Skeletal muscle satellite cell (primary cell): ENCODE measurements around the gene G6PC2.

ENCODE experiments used
- H3K27me3 ChIP-seq: 2 replicates; pipeline ENCODE4 v1.7.0; 2013; ENCODE audit warnings: low read length; ENCODE audit not compliant: control insufficient read depth, insufficient read depth
- H3K36me3 ChIP-seq: 2 replicates; pipeline ENCODE4 v1.7.0; 2013; ENCODE audit warnings: mild to moderate bottlenecking, control low read depth, low read length; ENCODE audit not compliant: insufficient read depth
- H3K4me1 ChIP-seq: 2 replicates; pipeline ENCODE4 v1.7.0; 2013; ENCODE audit warnings: low read length; ENCODE audit not compliant: control insufficient read depth, insufficient read depth
- H3K4me2 ChIP-seq: 2 replicates; pipeline ENCODE4 v1.7.0; 2013; ENCODE audit warnings: mild to moderate bottlenecking, low read length
- H3K4me3 ChIP-seq: 2 replicates; pipeline ENCODE4 v1.7.0; 2013; ENCODE audit warnings: low read length
- H3K9ac ChIP-seq: 2 replicates; pipeline ENCODE4 v1.7.0; 2013; ENCODE audit warnings: mild to moderate bottlenecking, low read depth, low read length, moderate library complexity
- H3K9me3 ChIP-seq: replicated peaks from 2 replicates; pipeline ENCODE4 v1.7.0; 2013; ENCODE audit warnings: mild to moderate bottlenecking, control low read depth, low read length

The G6PC2 gene

GRCh38 chr2:168884975-168885374, 16.1 kb upstream of the G6PC2 start:
- H3K4me1 ChIP-seq: peaks cover 12% of the 10 kb centered on the region
- H3K27me3 ChIP-seq: no peaks in the 10 kb centered on the region
- no peak overlapping the region for H3K9ac ChIP-seq
- H3K9me3 ChIP-seq: no peaks in the 10 kb centered on the region
- H3K4me2 ChIP-seq: no peak overlapping the region
- H3K36me3 ChIP-seq: no peaks in the 10 kb centered on the region
- no peak overlapping the region for H3K4me3 ChIP-seq

DNA sequence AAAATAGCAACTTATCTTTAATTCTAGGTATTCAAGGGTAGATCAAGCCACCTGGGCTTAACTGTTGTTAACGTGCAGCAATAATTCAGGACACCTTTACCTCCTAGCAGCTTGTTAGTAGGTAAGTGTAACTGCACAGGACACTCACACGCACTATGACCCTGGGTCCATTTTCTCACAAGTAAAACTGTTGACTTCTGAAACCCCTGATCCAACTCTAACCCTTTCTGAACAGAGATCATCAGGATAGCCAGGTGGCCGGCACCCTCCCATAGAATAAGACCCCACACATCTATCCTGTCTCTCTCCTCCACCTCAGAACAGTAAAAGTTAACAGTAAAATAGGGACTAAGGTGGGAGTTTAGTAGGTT, 11.5 kb upstream of the G6PC2 start:
- Histone ChIP-seq H3K36me3 (no peaks in the 10 kb centered on the region), H3K4me3 (peak overlapping the region; percentile 82), H3K9me3 (no peaks in the 10 kb centered on the region), H3K9ac (peak overlapping the region; percentile 80), H3K27me3 (no peaks in the 10 kb centered on the region), H3K4me2 (peak overlapping the region; percentile 86), H3K4me1 (peaks cover 16% of the 10 kb centered on the region)

DNA sequence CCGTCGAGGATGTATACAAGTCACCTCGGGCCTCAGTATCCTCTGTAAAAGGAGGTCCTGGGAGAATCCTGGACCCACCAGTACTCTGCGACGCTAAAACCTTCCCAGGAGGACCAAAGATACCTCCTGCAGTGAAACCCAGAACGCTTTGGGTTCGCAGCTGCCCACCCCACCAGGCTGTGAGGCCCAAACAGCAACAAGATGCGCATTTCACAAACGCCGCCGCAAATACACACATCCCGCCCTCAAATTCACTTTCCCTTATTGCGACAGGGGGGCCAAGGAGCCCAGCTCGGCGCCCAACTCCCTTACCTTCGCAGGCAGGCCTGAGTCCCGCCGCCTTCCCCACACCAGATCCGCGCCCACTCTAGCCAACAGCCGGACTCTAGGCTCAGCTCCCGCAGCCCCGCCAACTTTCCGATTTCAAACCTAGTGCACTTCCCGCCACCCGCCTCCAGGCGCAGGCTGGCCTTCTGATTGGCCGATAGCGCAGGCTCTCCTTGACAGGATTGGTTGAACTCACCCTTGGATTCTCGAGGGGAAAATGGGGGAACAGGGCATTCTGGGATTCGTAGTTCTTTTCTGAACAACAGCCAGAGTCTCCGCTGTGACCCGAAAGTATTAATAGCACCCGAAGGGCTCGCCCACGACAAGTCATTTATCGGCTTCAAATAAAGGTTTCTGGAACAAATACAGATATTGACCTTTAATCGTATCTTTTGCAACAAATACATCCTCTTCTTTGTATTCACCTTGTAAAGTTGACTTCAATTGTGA, 10.9 kb upstream of the G6PC2 start, which contains the start of gene SPC25:
TSS of gene SPC25 (minus strand) at position 425 of the 777 bp plus-strand sequence. CDS start 911 bp downstream, outside the sequence.
- peak within 1 kb of the TSS; percentile 86 for H3K4me2 ChIP-seq
- H3K9me3 ChIP-seq: no peaks in the 10 kb centered on the region
- H3K36me3 ChIP-seq: no peaks in the 10 kb centered on the region
- H3K4me1 ChIP-seq: peaks cover 10% of the 10 kb centered on the region
- H3K27me3 ChIP-seq: no peaks in the 10 kb centered on the region
- peak within 1 kb of the TSS; percentile 82 for H3K4me3 ChIP-seq
- H3K9ac ChIP-seq: peak within 1 kb of the TSS; percentile 80

DNA sequence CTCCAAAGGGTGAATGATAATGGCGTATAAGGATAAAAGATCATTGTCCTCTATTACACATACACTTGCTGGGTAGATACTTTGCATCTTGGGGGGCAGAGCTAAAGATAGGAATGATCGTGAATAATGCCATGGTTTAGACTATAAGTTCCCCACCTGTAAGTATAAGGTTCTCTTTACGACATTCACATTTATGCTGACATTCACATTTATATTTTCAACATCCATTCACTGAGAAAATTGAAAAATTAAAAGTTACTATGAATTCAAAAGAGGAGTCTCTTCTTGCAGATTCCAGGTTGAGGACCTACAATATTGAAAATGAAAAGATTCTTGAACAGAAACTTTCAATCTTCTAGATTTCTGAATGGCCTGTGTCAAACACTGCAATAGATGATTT, 8.8 kb upstream of the G6PC2 start:
- Histone ChIP-seq H3K36me3 (no peaks in the 10 kb centered on the region), H3K9ac (no peak overlapping the region), H3K9me3 (no peaks in the 10 kb centered on the region), H3K27me3 (no peaks in the 10 kb centered on the region), H3K4me1 (peaks cover 5% of the 10 kb centered on the region), H3K4me2 (no peak overlapping the region), H3K4me3 (no peak overlapping the region)

- Histone ChIP-seq H3K36me3 (no peaks in the 10 kb centered on the region), H3K4me2 (no peak overlapping the region), H3K4me3 (no peak overlapping the region), H3K27me3 (no peaks in the 10 kb centered on the region), H3K4me1 (peaks cover 5% of the 10 kb centered on the region), H3K9ac (no peak overlapping the region), H3K9me3 (no peaks in the 10 kb centered on the region)
Measured at GRCh38 chr2:168894101-168894500, 7.0 kb upstream of the G6PC2 start.

GRCh38 chr2:168894720-168895119, 6.4 kb upstream of the G6PC2 start:
- Histone ChIP-seq H3K36me3 (no peaks in the 10 kb centered on the region), H3K9me3 (no peaks in the 10 kb centered on the region), H3K4me2 (no peak overlapping the region), H3K4me1 (peaks cover 5% of the 10 kb centered on the region), H3K4me3 (no peak overlapping the region), H3K27me3 (peaks cover under 1% of the 10 kb centered on the region), H3K9ac (no peak overlapping the region)

GRCh38 chr2:168895771-168896170, 5.3 kb upstream of the G6PC2 start:
- Histone ChIP-seq H3K9me3 (no peaks in the 10 kb centered on the region), H3K36me3 (no peaks in the 10 kb centered on the region), H3K4me1 (peaks cover 1% of the 10 kb centered on the region), H3K9ac (no peak overlapping the region), H3K27me3 (peaks cover 9% of the 10 kb centered on the region), H3K4me2 (no peak overlapping the region), H3K4me3 (no peak overlapping the region)

GRCh38 chr2:168896783-168897182, 4.3 kb upstream of the G6PC2 start:
- Histone ChIP-seq H3K4me1 (no peaks in the 10 kb centered on the region), H3K9ac (no peak overlapping the region), H3K9me3 (no peaks in the 10 kb centered on the region), H3K27me3 (peaks cover 15% of the 10 kb centered on the region), H3K36me3 (no peaks in the 10 kb centered on the region), H3K4me3 (no peak overlapping the region), H3K4me2 (no peak overlapping the region)

DNA sequence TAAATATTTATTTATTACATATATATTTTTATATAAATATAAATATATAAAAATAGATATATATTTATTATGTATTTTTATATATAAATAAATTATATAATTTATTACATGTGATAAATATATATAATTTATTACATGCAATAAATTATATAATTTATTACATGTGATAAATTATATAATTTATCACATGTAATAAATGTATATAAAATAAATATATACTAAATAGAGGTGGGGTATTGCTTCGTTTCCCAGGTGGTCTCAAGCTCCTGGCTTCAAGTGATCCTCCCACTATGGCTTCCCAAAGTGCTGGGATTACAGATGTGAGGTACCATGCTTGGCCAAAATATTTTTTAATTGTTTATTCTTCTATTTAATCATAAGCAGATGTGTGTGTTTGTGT, 3.6 kb upstream of the G6PC2 start:
- Histone ChIP-seq H3K4me3 (no peak overlapping the region), H3K9me3 (no peaks in the 10 kb centered on the region), H3K9ac (no peak overlapping the region), H3K36me3 (no peaks in the 10 kb centered on the region), H3K27me3 (peaks cover 15% of the 10 kb centered on the region), H3K4me1 (no peaks in the 10 kb centered on the region), H3K4me2 (no peak overlapping the region)

DNA sequence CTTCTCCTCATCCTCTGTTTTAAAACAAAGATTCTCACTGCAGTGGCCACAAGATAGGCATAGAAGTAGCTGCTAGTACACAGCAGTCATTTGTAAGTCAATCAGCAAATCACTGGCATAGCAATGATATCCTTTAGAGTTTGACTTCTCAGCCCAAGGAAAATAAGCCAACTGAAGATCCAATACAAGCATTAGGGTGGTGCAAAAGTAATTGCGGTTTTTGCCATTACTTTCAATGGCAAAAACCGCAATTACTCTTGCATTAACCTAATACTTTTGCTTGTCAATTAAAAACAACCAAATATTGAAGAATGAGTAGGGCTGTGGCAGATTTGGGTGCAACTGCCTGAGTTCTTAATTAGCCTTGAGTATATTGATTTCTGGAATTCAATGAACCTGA, 2.8 kb downstream of the G6PC2 start:
- no peak overlapping the region for H3K4me2 ChIP-seq
- H3K4me1 ChIP-seq: no peaks in the 10 kb centered on the region
- H3K9me3 ChIP-seq: no peaks in the 10 kb centered on the region
- no peaks in the 10 kb centered on the region for H3K36me3 ChIP-seq
- peaks cover 15% of the 10 kb centered on the region for H3K27me3 ChIP-seq
- no peak overlapping the region for H3K4me3 ChIP-seq
- H3K9ac ChIP-seq: no peak overlapping the region

GRCh38 chr2:168904358-168904757, 3.3 kb downstream of the G6PC2 start:
- Histone ChIP-seq H3K9ac (no peak overlapping the region), H3K4me1 (no peaks in the 10 kb centered on the region), H3K4me2 (no peak overlapping the region), H3K27me3 (peaks cover 15% of the 10 kb centered on the region), H3K4me3 (no peak overlapping the region), H3K9me3 (no peaks in the 10 kb centered on the region), H3K36me3 (no peaks in the 10 kb centered on the region)
